Measurements from ENCODE around the gene SMTNL1.

The SMTNL1 gene

DNA sequence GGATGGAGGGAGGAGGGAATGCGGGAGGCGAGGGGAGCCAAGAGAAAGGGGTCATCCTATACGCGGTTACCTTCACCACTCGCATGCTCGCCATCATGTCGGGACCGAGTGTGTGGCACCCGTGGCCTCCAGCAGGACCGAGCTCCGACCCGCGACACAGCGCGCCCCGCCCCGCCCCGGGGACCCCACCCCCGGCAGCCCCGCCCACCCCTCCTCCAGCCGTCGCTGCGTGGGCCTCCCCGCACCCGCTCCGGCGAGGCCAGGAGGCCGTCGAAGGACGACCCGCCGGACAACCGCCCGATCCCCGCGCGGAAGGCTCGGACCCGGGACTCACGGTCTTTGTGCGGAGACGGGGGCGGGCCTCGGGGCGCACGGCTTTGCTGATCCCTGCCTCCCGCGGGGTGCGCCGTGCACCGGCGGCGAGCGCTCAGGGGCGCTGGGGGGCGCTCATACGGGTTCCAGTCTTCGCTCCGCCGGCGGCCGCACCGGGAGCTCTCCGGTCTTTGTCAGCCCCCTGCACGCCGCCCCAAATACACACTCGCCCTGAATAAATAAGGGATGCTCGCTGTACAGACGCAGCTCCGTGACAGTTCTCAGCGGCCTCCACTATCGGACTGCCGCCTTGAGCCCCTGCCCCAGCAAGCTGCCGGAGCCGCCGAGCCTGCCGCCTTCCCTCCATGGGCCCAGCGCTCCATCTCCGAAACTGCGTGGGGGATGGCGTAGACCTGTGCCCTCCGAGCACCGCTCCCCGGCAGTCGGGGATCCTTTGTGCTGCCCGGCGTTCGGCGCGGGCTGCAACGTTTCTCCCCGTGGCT is 30.3 kb downstream of the SMTNL1 start, which contains the start of gene UBE2L6:
Gene UBE2L6 (minus strand): TSS at position 158 of the 815 bp plus-strand sequence. CDS start 61 bp downstream, at position 97.
- peak; percentile 75 to 84 for DNase-seq
- no peak for TF ChIP-seq GATA1 (IDR thresholded peaks at IDR 0.05; ENCODE audit: low read depth, low read length)
- peak; percentile 2 for TF ChIP-seq POLR2A (IDR thresholded peaks at IDR 0.05; ENCODE audit: low read length)

GRCh38 chr11:57568330-57568766 is 31.0 kb downstream of the SMTNL1 start:
- peak; percentile 82 to 91 for DNase-seq
- no peak for TF ChIP-seq POLR2A (IDR thresholded peaks at IDR 0.05; ENCODE audit: low read length)
- no peak for TF ChIP-seq GATA1 (IDR thresholded peaks at IDR 0.05; ENCODE audit: low read depth, low read length)

- DNase-seq = no peak
- no peak for TF ChIP-seq POLR2A (IDR thresholded peaks at IDR 0.05; ENCODE audit: low read length)
- no peak for TF ChIP-seq GATA1 (IDR thresholded peaks at IDR 0.05; ENCODE audit: low read depth, low read length)
Observed at GRCh38 chr11:57571606-57572005, 34.2 kb downstream of the SMTNL1 start.

DNA sequence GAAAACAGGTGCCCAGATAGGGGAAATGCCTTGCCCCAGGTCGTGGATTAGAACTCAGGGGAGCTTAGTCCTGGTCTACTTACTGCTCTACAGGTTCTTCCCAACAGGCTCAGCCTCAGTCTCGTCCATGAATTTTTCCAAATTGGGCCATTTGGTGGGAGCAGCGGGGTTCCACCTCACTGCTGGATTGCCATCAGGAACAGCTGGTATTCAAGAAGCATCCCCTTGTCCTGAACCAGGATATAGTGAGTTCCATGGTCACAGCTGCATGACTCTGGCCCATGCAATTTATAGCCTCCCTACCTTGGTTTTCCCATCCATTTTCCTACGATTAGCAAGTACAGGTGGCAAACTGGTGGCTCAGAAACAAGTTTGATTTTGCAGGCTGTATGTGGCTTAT is 36.7 kb downstream of the SMTNL1 start:
- DNase-seq = no peak
- TF ChIP-seq POLR2A (IDR thresholded peaks at IDR 0.05; ENCODE audit: low read length) (no peak), GATA1 (IDR thresholded peaks at IDR 0.05; ENCODE audit: low read depth, low read length) (no peak)

DNA sequence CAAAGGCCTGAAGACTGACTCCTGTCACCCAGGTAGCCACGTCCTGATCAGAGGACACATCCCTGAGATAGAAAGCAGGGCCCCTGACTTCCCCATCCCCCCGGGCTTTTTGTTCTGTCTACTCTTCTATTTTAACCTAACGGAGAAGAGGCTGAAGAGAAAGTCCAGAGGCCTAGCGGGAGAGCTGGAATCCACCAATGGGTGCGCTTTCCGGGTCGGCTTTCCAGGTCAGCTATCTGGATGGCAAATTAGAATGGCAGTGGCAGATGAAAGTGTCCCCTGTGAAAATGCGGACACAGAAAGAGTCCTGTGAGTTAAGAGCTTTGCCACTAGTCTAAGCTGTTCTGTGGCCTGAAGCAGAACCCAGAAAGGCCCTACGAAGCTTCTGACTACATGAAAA is 46.9 kb downstream of the SMTNL1 start:
- TF ChIP-seq GATA1 (IDR thresholded peaks at IDR 0.05; ENCODE audit: low read depth, low read length) = no peak
- TF ChIP-seq POLR2A (IDR thresholded peaks at IDR 0.05; ENCODE audit: low read length) = no peak
- no peak for DNase-seq

DNA sequence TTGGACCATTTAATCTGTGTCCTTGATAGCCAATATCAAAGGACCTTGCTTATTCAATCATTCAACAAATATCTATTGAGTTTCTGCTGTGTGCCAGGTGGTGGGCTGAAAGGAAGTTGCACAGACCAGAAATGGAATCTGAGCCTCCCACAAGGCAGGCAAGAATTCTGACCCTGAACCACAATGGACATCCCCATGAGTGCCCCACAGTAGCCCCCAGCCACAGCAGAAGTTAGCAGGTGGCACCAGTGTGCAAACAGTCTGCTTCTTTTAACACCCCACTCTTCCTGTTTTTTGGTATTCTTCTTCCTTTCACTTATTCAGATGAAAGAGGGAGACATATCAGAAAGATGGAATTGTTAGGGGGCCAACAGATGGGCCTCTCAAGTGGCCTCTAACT is 47.9 kb downstream of the SMTNL1 start:
- no peak for TF ChIP-seq POLR2A (IDR thresholded peaks at IDR 0.05; ENCODE audit: low read length)
- TF ChIP-seq GATA1 (IDR thresholded peaks at IDR 0.05; ENCODE audit: low read depth, low read length) = no peak
- DNase-seq = no peak

DNA sequence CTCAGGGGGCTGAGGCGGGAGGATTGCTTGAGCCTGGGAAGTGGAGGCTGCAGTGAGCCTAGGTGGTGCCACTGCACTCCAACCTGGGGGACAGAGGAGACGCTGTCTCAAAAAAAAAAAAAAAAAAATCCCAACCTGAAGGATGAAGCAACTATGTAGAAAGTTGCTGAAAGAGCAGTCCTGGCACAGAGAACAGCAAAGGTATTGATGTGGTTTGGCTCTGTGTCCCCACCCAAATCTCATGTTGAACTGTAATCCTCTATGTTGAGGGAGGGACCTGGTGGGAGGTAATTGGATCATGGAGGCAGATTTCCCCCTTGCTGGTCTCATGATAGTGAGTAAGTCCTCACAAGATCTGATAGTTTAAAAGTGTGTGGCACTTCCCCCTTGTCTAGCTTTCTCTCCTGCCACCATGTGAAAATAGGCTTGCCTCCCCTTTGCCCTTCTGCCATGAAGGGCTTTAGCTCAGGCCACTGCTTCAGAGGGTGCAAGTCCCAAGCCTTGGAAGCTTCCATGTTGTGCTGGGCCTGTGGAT is 49.4 kb downstream of the SMTNL1 start:
- TF ChIP-seq POLR2A (IDR thresholded peaks at IDR 0.05; ENCODE audit: low read length) = no peak
- TF ChIP-seq GATA1 (IDR thresholded peaks at IDR 0.05; ENCODE audit: low read depth, low read length) = no peak
- DNase-seq = no peak

DNA sequence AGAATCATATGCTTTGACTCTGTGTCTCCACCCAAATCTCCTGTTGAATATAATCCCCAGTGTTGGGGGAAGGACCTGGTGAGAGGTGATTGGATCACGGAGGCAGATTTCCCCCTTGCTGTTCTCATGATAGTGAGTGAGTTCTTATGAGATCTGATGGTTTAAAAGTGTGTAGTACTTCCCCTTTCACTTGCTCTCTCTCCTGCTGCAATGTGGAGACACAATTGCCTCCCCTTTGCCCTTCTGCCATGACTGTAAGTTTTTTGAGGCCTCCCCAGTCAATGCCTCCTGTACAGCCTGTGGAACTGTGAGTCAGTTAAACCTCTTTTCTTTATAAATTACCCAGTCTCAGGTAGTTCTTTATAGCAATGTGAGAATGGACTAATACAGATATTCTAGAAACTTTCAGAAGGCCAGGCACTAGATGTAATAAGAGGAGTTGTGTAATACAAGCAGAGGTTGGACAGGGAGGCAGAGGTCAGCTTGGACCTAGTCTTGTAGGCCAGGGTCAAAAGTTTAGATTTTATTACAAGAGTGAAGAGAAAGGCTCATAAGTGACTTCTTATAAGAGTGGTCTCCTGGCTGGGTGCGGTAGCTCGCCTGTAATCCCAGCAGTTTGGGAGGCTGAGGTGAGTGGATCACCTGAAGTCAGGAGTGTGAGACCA is 50.8 kb downstream of the SMTNL1 start:
- no peak for TF ChIP-seq GATA1 (IDR thresholded peaks at IDR 0.05; ENCODE audit: low read depth, low read length)
- no peak for TF ChIP-seq POLR2A (IDR thresholded peaks at IDR 0.05; ENCODE audit: low read length)
- no peak for DNase-seq

- TF ChIP-seq POLR2A (IDR thresholded peaks at IDR 0.05; ENCODE audit: low read length) (no peak), GATA1 (IDR thresholded peaks at IDR 0.05; ENCODE audit: low read depth, low read length) (no peak)
- DNase-seq = no peak
Observed at GRCh38 chr11:57596266-57596885, 59.0 kb downstream of the SMTNL1 start.

DNA sequence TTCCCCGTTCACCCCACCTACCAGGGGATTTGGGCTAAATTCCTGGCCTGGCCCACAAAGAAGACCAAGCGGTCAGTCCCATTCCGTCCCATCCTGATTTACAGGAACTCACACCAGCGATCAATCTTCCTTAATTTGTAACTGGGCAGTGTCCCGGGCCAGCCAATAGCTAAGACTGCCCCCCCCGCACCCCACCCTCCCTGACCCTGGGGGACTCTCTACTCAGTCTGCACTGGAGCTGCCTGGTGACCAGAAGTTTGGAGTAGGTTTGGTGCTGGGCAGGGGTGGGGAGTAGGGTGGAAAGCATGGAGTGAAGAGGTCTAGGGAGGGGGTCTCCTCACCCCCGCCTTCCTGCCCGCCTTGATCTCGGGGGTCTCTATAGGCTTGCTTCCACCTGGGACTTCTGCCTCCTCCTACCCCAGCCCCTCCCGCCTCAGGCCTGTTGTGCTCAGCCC is 60.1 kb downstream of the SMTNL1 start, which contains the start of gene SERPING1:
Gene SERPING1 (plus strand): TSS at position 225 of the 455 bp plus-strand sequence. CDS start 586 bp downstream, outside the sequence.
- TF ChIP-seq POLR2A (IDR thresholded peaks at IDR 0.05; ENCODE audit: low read length) (no peak), GATA1 (IDR thresholded peaks at IDR 0.05; ENCODE audit: low read depth, low read length) (no peak)
- no peak for DNase-seq

- TF ChIP-seq POLR2A (IDR thresholded peaks at IDR 0.05; ENCODE audit: low read length) = no peak
- no peak for TF ChIP-seq GATA1 (IDR thresholded peaks at IDR 0.05; ENCODE audit: low read depth, low read length)
- DNase-seq = no peak
Observed at GRCh38 chr11:57597916-57598830, 60.8 kb downstream of the SMTNL1 start.

GRCh38 chr11:57598831-57599155 is 61.4 kb downstream of the SMTNL1 start:
- DNase-seq = no peak
- TF ChIP-seq GATA1 (IDR thresholded peaks at IDR 0.05; ENCODE audit: low read depth, low read length) (no peak), POLR2A (IDR thresholded peaks at IDR 0.05; ENCODE audit: low read length) (no peak)

GRCh38 chr11:57599381-57599780 is 62.0 kb downstream of the SMTNL1 start:
- DNase-seq = no peak
- TF ChIP-seq POLR2A (IDR thresholded peaks at IDR 0.05; ENCODE audit: low read length) (no peak), GATA1 (IDR thresholded peaks at IDR 0.05; ENCODE audit: low read depth, low read length) (no peak)

All from erythroblast (primary cell).